Right ventricle myocardium inferior (tissue), 1 donor: Measurements from ENCODE around the gene RALGPS2. TPM values are rescaled to one million over a fixed set of nuclear protein-coding genes. Genes with fewer than 3 reads are reported as not detected.

Source experiments
- ATAC-seq: fragments of 200-7000 bp; cut with Tn5 transposase; one replicate; pipeline ENCODE4 v1.9.1; 2020; ENCODE audit warnings: mild to moderate bottlenecking, moderate library complexity
- DNase-seq: peaks from one replicate; pipeline ENCODE4 v3.0.0; 2021; ENCODE audit errors: missing footprints
- intact Hi-C: fragments of 100-400 bp; cut with DNase I; formaldehyde crosslinking; loops from one replicate; pipeline ENCODE4 v1.11.0; 2022
- total RNA-seq: library from RNA; stranded (reverse); fragmentation: NEBNext Ultra II Directional; extraction: Animal tissue kit (Norgen Biotek cat#: 25700); gene quantifications from one replicate; pipeline ENCODE4 v1.2.1, GENCODE V29; 2021
- donor health status: DM: no; HTN: yes; CAD: no; lungs with severe emphysema.

Gene RALGPS2
- total RNA-seq, 1 donor from 2014 or later: 14.4 TPM

DNA sequence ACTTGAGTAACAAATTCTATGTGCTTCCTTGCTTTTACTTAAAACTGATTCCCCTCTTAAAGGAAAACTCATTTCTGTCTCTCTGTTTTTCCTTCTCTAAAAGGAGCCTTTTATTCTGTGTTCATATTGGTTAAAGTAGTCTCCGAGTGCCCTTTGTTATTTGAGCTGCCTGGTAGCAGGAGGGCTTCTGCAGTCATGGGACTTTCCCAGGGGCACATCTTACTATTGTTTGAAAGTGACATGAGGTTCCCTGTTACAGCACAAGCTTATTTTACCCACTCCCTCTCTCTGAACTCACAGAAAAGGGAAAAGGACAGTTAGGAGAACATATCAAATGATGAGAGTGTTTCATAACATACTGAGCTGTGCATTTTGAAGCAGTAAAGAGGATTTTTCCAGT lies 203.9 kb downstream of the RALGPS2 start:
- ATAC-seq: no peak
- no peak for DNase-seq
- intact Hi-C loops: no loop called here

DNA sequence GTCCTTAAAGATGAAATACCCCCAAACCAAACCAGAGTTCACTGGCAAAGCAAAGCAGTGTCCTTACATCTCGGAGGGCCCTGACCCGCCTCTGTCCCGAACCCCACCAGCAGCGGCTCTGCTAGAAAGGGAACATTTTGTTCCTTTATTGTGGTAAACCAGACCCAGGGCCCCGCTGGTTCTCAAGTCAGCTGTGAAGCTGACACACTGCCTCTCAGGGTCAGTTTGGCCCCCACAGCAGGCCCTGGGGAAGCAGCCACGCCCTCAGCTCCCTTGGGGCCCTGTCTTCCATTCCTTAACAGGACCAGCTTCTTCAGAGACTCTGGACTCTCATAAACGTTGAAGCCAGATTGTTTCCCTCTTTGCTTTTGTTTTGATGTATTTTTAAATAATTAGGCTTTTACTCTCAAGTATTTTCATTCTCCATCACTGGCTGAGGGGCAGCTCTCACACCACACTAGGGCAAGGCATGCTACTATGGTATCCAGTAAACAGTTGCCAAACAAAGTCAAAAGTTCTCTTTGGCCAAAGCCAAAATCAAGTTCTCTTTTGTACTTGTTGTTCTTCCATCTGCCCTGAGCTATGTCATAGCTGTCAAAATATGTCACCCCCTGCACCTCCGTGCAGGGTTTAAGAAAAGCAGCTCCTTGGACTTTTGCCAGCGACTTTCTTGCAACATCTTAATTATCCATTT lies 207.0 kb downstream of the RALGPS2 start:
- DNase-seq: peak; percentile 88
- intact Hi-C loops: loop anchor here (2.0 to 5.0 kb wide), 2 partner anchors 63 to 630 kb away; no protein-coding TSS in a partner anchor

DNA sequence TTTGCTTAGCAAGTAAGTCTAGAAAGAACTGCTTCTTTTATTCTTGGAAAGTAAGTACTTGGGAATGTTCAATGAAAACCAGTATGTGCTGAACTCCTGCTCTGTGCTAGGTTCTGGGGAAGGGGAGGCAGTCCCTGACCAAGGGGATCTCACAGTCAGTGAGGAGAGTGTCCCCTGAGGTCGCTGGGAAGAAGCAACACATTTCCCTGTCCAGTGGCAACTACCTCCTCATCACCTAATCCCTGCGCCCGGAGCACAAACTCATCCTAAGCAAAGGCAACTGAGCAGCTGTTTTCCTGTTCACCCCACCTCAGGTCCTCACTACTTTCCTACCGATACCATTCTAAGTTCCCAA lies 207.5 kb downstream of the RALGPS2 start:
- no peak for DNase-seq
- ATAC-seq: no peak
- intact Hi-C loops: loop anchor here (2.0 to 5.0 kb wide), 2 partner anchors 64 to 630 kb away; no protein-coding TSS in a partner anchor

More for the DNA sequence above, 207.0 kb downstream of the RALGPS2 start:
- peak; percentile 89 for ATAC-seq

DNA sequence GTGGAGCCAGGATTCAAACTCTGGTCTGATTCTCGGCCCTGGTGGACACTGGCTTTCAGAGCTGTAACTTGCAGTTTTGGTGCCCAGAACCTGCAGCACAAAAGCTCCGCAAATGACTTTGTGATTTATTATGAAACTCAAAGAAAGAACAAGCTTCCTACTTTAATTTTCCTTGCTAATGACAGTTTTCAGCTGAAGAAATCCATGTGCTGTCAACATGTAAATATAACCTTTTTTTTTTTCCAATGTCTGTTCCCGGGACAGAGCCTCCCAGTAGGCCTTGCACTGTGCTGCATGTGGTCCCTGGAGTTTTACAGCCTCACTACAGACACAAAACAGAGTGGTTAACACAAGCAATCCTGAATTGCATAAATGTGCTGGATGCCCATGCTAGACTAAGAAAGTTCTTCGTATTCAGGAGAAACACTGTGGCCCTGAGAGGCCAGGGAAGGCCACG lies 208.1 kb downstream of the RALGPS2 start:
- intact Hi-C loops: loop anchor here (2.0 to 5.0 kb wide), 2 partner anchors 64 to 631 kb away; no protein-coding TSS in a partner anchor
- DNase-seq (no peak), ATAC-seq (peak; percentile 67)

DNA sequence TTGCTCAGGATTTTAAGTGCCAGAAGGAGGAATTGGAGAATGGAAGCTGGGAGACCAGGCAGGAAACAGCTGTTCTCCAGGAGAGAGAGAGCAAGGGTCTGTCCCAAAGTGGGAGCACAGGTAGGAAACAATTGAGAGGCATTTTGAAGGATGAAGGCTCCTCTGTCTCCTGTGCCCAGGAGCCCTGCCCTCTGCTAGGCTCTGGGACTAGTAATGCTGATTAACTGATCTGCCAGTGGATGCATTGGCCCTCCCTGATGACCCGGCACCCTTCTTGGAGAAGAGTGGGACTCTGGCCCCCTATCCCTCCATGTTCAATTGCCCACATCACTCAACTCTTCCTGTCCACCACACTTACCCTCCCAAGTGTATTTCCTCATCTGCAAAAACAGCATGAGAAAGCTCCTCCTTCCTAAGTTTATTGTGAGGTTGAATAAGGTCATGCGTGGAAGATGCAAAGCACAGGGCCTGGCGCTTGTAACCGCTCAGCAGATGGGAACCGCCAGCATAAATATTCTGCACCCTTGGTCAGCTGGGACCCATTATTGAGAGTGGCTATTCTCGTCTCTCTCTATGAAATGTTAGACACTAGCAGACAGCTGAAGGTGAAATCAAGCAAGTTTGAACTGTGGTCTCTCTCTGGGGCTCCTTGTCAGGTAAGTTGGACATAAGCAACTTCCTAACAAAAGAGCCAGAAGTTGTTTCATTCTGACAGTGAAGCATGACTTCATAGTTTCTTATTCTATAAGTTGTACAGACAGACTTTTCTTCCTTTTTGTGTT lies 208.9 kb downstream of the RALGPS2 start:
- DNase-seq (no peak), ATAC-seq (peak; percentile 23)
- intact Hi-C loops: loop anchor here (2.0 to 5.0 kb wide), 2 partner anchors 65 to 632 kb away; no protein-coding TSS in a partner anchor

DNA sequence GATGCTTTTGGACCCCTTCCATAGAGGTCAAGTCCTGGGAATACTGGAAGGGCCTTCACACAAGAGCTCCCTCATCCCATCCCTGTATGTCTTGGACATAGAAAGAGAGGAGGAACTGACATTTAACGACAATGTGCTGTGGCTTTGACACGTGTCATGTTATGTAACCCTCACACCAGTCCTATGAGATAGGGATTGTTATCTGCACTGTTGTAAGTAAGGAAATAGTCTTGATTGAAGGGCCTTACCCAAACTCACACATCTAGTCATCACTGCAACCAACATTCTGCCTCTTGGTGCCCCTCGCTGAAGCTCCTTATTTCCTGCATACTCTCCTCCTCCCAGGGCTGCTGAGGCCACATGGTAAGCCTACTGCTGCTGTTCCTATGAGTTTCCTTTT lies 209.5 kb downstream of the RALGPS2 start:
- no peak for DNase-seq
- intact Hi-C loops: loop anchor here (5.0 kb wide), 1 partner anchor 632 kb away; no protein-coding TSS in a partner anchor
- ATAC-seq: no peak

DNA sequence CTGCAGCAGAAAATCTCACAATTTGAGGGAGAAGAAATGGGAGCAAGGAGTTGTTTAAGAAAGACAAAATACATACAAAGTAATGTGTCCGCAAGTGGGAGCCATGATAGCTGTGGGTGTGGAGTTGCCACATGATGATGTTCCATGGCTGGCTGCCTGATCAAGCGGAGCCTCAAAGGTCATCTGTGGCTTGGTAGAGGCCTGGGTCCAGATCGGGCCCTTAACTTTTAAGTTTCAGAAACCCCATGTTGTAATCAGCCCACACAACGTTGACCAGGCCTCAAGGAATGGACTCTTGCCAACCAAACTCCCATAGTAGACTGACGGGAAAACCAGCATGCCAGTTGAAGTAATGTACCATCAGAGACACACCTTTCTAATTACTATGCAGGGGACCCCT lies 210.6 kb downstream of the RALGPS2 start:
- ATAC-seq: no peak
- DNase-seq: no peak
- intact Hi-C loops: no loop called here

DNA sequence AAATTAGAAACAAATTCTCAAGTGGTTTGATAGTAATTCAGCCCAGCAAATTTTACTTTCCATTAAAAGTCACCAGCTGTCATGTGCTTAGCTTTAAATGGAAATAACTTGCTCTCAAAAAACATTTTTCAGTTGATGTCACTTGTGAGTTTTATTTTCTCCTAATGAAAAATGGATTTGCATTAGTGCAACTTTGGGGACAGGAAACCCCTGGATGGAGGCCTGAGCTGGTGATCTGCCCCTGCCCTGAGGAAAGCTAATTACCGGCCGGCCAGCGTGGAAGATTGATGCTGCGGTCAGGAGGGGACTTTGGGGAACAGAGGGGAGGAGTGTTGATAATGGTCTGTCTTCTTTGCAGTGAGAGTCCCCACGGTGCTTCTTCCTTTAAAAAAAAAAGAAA lies 212.7 kb downstream of the RALGPS2 start:
- DNase-seq (no peak), ATAC-seq (no peak)
- intact Hi-C loops: no loop called here

DNA sequence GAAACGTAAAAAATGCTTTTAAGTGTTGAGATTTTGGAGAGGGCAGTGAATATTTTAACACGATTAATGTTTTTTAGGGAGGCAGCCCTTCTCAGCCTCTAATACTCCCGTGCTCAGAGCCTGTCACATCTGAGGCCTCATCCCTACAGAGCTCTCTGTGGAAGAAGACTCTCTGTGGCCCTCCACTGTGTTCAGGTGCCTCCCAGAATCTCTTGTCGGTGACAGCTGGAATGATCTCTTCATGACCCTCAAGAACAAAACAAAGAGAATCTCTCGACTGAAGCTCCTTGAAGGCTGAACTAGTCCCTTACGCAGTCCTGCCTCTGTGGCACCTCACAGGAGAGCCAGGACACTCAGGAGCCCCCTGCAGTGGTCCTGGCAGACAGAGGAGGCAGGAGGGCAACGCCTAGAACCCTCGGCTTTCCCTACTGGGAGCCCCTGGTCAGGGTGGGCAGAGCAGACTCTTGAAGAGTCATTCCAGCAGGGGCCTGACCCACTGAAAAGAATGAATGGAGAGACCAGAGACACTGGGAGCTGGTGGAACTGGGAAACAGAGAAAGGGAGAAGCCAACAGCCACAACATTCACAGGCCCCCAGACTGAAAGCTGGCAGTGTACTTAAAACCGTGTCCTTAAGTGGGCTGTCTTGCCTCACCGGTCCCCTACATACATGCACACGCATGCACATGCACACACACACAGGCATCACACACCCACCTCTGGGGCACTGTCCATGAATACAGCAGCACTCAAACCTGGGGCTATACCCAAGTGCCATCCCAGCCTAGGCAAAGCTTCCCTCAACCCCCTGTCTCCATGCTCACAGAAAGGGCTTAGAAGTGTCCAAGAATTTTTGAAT lies 213.3 kb downstream of the RALGPS2 start:
- DNase-seq (no peak), ATAC-seq (no peak)
- intact Hi-C loops: no loop called here

DNA sequence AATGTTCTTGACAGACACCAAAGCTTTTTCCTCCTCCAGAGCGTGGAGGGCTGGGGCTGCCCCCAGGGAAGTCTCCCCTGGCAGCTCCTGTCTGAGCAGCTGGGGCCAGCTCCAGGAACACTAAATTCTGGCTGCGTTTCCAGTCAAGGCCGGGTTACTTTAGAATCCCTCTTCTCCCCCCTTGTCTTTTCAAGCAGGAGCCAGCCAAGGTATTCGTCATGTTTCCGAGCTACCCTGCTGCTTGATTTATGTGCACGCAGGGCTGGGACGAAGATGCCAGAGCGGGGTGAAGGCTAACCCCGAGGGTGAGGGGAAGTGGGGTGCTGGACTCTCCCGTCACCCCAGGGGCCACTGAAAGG lies 213.9 kb downstream of the RALGPS2 start:
- ATAC-seq (peak; percentile 90), DNase-seq (peak; percentile 89)
- intact Hi-C loops: no loop called here

DNA sequence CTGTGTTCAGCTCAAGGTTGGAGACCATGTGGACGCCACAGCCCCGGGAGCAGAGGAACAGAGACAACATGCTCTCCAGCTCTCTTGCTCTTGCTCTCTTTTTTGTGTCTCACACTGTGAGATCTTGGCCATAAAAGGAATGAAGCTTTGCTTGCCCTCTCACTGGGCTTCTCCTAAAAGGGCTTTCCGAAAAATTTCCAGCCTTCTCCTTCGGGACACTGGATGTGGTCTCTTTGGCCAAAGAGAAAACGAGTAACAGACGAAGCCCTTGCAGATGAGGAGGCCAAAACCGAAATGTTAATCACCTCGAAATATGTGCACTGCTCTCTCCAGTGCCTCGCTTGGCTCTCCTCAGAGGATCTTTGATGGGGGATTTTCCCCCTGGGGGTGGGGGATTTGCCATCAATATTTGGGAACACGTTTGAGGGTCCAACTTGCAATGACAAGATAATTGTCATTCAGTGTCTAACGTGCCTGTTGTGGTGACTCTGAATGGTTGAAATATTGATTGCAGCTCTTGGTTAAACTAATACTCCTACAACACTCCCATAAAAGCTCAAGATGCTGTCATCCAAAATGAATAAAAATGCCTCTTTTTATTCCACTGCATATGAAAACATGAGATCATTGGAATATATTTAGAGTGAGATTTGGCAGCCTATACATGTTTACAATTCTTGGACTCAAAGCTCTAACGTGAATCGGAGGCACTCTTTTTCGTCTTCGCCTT lies 214.5 kb downstream of the RALGPS2 start:
- DNase-seq: no peak
- intact Hi-C loops: no loop called here
- ATAC-seq: peak; percentile 55

DNA sequence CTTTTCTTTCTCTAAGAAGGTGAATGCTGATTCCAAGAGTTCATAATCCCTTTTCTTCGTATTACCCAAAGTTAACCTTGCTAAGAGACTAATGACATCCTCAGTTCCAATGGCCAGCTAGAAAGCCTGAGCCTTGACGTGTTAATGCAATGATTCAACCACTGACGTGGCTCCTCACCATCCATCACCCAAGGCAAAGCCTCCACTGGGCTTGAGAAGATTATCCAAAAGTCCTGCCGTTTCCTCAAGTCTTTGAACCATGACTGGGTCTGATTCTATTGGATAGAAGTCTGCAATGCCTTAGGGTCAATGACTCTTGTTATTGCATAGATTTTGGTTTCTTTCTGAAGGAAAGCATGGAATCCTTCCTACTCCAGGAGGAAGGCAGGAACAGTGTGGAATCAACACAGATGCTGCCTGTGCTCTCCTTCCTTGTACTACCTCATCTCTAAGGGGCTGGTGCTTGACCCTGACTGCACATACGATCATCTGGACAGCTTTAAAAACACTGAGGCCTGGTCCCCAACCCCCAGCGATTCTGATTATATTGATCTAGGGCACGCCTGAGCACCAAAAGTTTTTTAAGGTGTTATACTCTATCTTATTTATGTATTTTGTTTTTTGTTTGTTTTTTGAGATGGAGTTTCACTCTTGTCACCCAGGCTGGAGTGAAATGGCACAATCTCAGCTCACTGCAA lies 215.2 kb downstream of the RALGPS2 start:
- no peak for ATAC-seq
- intact Hi-C loops: no loop called here
- no peak for DNase-seq

DNA sequence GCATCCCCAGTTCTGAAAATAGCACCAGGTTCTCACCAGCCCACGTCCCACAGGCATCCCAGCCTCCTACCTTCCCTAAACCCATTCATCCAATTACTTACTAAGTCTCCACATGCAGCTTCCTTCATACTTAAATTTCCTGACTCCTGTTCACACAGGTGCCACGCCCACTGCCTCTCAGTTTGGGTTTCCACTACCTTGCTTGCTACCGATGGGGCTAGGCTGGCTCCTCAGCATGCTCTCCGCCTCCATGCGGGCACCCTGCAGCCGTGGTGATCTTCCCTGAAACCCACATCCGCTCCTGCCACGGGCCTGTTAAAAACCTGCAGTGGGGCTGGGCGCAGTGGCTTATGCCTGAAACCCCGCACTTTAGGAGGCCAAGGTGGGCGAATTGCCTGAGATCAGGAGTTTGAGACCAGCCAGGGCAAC lies 216.2 kb downstream of the RALGPS2 start:
- no peak for DNase-seq
- no peak for ATAC-seq
- intact Hi-C loops: no loop called here

DNA sequence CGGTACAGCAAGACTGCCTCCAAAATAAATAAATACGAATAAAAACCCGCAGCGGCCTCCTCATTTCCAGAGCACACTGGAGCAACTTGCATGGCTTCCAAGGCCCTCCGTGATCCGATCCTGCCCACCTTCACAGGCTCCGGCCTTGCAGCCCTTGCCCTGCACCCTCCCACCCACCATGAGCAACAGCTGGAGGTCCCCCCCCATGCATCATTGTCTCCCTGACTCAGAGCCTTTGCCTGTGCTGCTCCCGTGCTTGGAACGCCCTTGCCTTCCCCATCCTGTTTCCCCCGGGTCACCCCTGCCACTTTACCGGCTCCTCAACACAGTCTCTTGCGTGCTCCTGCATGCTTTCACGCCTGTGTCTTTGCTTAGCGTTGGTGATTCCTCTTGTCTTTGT lies 216.8 kb downstream of the RALGPS2 start:
- DNase-seq (no peak), ATAC-seq (no peak)
- intact Hi-C loops: no loop called here

DNA sequence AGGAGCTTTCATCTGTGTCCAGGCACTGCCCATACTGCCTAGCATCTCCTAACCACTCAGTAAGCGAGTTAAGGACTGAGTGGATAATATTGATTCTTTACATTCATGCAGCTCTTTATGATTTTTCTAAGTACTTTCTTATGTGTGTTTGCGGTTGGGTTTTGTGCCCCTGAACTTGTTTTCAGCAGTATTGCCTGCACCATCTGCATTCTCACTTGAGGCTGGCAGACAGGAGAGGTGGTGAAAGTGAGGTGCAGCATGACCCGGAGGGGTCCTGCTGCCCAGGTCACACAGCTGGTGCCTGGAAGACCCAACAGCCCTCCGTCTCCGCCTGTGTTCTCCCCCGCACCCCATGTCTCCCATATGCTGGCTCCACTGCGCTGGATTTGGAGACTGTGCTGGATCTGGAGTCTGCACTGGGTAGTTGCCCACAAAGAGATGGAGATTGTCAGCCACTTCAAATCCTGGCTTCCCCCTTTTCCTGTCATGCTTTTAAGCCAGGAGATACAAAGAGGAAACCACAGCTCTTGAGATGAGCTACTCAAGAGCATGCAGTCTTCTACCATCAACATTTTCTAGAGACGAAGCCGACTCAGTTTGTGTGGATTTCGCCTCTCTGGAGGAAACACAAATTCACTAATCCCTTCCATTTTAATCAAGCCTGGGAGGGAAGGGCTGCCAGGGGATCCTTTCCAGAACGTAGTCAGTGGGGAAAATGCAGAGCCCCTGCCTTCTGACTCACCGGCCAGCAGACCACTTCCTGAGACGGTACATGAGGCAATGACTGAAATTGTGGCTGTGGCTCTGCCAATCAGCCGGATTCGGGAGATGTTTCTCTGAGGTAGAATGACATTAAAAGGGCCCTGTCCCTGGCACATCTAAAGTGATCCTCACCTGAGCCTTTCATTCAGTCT lies 217.5 kb downstream of the RALGPS2 start:
- intact Hi-C loops: no loop called here
- DNase-seq: no peak
- peak; percentile 33 for ATAC-seq

DNA sequence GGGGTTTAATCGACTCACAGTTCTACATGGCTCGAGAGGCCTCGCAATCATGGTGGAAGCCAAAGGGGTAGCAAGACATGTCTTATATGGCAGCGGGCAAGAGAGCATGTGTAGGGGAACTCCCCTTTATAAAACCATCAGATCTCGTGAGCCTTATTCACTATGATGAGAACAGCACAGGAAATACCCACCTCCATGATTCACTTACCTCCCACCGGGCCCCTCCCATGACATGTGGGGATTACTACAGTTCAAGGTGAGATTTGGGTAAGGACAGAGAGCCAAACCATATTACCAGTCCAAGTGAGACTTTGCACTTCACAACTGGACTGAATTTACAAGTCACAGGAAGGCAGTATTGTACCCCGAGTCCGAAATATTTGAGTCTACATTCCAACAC lies 219.7 kb downstream of the RALGPS2 start:
- ATAC-seq: no peak
- no peak for DNase-seq
- intact Hi-C loops: no loop called here

DNA sequence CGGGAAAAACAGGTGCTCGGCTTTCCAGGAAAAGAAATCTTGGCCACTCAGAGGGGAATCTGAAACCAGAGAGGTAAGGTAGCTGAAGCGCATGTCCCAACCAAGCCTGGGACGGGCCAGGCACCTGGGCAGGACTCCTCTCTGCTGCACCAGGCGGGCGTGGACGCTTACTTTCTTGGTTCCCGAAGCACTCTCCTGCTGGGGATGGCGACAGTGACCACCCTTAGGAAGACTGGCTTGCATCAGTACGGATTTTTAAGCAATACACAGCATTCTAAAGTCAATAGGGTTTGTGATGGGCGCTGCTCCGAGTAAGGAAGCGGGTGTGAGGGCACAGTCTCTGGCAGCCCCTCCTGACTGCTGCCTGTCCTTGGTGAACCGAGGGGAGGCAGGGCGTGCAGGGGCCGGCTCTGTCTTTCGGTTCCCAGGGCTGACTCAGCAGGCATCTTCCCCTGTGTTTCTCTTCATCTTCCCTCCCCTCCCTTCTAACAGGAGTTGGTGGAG lies 220.8 kb downstream of the RALGPS2 start:
- intact Hi-C loops: no loop called here
- ATAC-seq (no peak), DNase-seq (no peak)
